Choroid plexus epithelial cell (primary cell): ENCODE results near the gene SRP54.

Source experiments
- DNase-seq: peaks from one replicate; pipeline ENCODE4 v3.0.0-alpha.2; 2010; ENCODE audit warnings: low read depth
- H3K4me3 ChIP-seq: 2 replicates; pipeline ENCODE4 v1.5.1; 2011; ENCODE audit warnings: low read depth, mild to moderate bottlenecking, control low read depth, low read length, moderate library complexity
- CTCF ChIP-seq: conservative IDR thresholded peaks from 2 replicates; pipeline ENCODE4 v1.5.1; 2011; ENCODE audit warnings: low read depth, mild to moderate bottlenecking, control low read depth, inconsistent platforms, low read length, moderate library complexity

SRP54 gene

GRCh38 chr14:34966413-34966812, 16.4 kb upstream of the SRP54 start:
- TF ChIP-seq CTCF, result no peak
- no peak for DNase-seq
- H3K4me3 ChIP-seq, result no peak overlapping the region

GRCh38 chr14:34970665-34971064, 12.1 kb upstream of the SRP54 start:
- DNase-seq, result no peak
- H3K4me3 ChIP-seq, result no peak overlapping the region
- TF ChIP-seq CTCF, result no peak

GRCh38 chr14:34971381-34971780, 11.4 kb upstream of the SRP54 start:
- no peak for TF ChIP-seq CTCF
- no peak overlapping the region for H3K4me3 ChIP-seq
- no peak for DNase-seq

- peak; percentile 54 for DNase-seq
- no peak overlapping the region for H3K4me3 ChIP-seq
- TF ChIP-seq CTCF, result no peak
These were observed 11.0 kb upstream of the SRP54 start for GRCh38 chr14:34971801-34972200.

GRCh38 chr14:34978444-34978843, 4.3 kb upstream of the SRP54 start:
- TF ChIP-seq CTCF, result no peak
- no peak for DNase-seq
- no peak overlapping the region for H3K4me3 ChIP-seq

GRCh38 chr14:34980337-34980900, 2.4 kb upstream of the SRP54 start:
- no peak for TF ChIP-seq CTCF
- DNase-seq, result no peak
- peak overlapping the region; percentile 88 for H3K4me3 ChIP-seq

- peak; percentile 66 for DNase-seq
- peak; percentile 57 for TF ChIP-seq CTCF
- H3K4me3 ChIP-seq, result peak overlapping the region; percentile 88
These were observed 910 bp upstream of the SRP54 start for GRCh38 chr14:34981743-34982420.
